ENCODE results near the gene MCTP2. TPM values are rescaled to one million over a fixed set of nuclear protein-coding genes. Genes with fewer than 3 reads are reported as not detected.
"Not testable (repeated sequence)": the region's sequence is repeated elsewhere in the genome, so short reads cannot be mapped to it uniquely, and the experiment has no call there.

The MCTP2 gene
- polyA plus RNA-seq, 1 donor: 22.3 TPM

GRCh38 chr15:94235646-94236045 is 4.3 kb downstream of the MCTP2 start:
- no peak for DNase-seq

GRCh38 chr15:94236608-94237007 is 5.2 kb downstream of the MCTP2 start:
- no peak for DNase-seq

DNA sequence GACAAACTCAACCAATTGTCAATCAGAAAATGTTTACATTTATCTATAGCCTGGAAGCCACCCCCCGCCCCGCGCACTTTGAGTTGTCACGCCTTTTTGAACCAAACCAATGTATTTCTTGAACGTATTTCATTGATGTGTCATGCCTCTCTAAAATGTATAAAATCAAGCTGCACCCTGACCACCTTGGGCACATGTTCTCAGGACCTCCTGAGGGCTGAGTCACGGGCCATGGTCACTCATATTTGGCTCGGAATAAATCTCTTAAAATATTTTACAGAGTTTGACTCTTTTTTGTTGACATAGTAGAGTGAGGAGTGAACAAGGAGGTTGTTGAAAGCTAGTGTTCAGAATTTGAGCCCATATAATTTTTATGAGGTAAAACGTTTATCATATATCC is 6.5 kb downstream of the MCTP2 start:
- DNase-seq: no peak

DNA sequence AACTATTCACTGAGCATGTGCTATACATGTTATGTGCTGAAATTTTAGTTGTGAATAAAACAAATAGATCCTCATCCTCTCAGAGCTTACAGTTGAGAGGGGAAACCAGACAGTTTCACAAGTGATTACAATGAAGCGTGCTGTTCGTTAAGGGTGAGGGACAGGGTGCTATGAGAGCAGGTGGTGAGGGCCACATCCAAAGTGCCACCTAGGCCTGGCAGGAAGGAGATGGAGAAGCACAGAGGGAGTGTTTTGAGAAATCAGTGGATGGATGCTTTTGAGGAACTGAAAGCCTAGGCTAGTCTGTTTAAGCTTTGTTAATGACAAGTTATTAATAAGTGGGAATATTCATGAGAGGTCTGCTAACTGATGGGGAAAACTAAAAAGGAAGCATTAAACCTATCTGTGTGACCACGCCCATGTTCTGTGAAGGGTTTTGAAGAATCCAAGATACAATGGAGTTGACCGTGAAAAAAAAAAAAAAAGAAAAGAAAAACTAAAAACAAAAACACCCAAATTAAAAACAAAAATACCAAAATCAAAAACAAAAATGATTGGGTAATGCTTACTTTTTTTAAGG is 7.3 kb downstream of the MCTP2 start:
- DNase-seq: no peak

GRCh38 chr15:94239474-94239873 is 8.1 kb downstream of the MCTP2 start:
- DNase-seq: no peak

DNA sequence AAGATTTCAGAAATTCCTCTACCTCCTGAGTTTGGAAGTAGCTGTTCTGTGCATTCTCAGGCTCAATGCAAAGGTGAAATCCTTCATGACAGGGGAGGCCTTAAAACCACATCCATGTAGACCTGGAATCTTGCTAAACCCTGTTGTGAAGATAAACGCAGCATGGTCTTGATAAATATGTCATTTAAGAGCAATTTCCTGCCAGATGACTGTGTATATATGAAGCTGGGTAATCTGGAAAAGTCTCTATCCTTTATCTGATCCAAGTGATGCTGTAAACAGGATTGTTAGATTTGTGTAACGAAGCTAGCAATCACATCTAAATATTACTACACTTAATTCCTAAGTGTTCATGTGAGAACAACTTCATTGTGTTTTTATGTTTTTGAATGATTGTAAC is 9.1 kb downstream of the MCTP2 start:
- no peak for DNase-seq

- no peak for DNase-seq
These were observed 10.9 kb downstream of the MCTP2 start for GRCh38 chr15:94242257-94242656.

DNA sequence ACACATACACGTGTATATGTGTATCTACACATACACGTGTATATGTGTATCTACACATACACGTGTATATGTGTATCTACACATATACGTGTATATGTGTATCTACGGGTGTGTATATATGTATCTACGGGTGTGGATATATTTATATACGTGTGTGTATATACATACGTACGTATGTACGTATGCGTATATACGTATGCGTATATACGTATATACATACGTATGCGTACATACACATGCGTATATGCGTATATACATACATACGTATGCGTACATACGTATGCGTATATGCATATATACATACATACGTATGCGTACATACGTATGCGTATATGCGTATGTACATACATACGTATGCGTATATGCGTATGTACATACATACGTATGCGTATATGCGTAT is 11.6 kb downstream of the MCTP2 start:
- not testable (repeated sequence) for DNase-seq

DNA sequence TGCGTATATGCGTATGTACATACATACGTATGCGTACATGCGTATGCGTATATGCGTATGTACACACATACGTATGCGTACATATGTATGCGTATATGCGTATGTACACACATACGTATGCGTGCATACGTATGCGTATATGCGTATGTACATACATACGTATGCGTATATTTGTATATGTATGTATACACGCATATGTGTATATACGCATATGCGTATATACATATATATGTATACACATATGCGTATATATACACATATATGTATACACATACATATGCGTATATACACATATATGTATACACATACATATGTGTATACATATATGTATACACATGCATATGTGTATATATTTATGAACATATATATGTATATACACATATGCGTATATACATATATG is 12.1 kb downstream of the MCTP2 start:
- DNase-seq: no peak

DNA sequence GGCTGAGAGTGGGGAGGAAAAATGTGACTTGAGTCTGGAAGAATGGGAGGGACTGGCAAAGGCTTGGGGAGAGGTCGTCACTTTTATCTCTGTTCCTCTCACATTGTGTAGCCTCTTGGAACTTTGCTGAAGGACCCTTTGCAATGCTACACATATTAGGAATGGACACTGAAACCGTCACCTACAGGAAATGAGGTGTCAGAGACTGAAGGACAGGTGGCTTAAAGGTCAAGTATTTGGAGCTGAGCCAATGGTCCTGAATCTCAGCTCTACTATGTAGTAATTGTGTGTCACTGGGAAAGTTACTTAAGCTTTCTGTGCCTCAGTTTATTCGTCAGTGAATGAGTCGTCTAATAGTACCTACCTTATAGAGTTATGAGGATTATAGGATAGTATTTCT is 14.7 kb downstream of the MCTP2 start:
- no peak for DNase-seq

DNA sequence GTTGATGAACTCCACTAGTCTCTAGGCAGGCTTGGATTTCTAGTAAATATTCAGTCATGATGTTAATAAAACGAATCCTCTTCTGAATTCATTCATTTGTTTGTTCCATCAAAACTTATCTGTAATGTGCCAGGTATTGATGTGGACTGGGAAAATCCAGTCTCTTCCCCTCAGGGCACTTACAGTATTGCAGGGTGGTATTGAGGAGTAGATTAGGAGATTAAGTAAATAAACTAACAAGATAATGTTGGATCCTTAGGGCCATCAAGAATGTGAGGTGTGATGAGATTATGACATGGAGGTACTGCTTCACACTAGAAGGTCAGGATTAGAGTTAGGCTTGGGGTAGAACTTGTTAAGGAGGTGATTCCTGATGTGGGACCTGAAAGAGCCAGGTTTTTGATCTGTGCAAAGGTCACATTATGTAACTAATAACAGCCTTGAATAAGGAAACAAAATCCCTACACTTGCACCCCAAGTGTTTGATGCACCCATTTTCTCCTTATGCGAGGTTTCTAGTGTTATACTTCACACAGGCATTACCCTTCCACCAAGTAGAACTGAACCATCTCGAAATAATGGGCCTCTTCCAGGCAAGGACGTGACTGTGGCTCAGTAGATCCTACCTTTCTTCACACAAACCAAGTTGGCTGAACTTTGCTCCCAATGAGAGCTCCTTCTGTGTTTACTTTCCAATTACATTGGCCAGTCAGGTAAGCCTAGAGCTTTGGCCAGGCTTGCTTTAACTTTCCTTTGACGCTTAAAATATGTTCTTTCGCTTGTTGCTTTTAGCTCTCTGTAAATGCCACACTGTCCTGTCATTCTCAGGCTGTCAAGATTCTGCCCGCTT is 16.7 kb downstream of the MCTP2 start:
- DNase-seq: no peak

- DNase-seq: no peak
These were observed 19.4 kb downstream of the MCTP2 start for GRCh38 chr15:94250801-94251200.

GRCh38 chr15:94252223-94252766 is 20.9 kb downstream of the MCTP2 start:
- DNase-seq: no peak

DNA sequence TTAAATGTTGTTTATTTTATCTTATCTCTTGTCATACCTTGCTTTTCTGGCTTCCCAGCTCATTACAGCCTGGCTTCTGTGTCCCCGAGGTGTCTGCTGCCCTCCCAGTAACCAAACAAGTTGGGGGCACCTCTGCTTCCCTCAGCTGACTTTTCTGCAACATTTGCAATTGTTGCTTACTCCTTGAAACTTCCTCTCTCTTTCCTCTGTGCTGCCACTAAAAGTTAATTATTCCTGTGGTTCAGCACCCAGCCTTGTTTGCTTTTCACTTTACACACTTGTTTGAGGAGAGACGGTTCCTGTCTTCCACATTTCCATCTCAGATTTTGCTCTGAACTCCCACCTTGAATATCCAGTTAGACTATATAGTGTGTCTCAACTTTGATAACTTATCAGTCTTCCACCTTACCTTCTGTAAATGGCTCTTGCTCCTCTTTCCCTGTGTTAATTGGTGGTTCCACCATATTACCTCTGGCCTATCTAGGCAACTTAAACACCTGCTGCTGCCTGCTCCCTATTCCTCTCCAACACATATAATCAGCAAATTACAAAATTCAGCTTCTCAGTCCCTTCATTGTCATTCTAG is 21.6 kb downstream of the MCTP2 start:
- DNase-seq: no peak

- no peak for DNase-seq
These were observed 22.4 kb downstream of the MCTP2 start for GRCh38 chr15:94253742-94254141.

DNA sequence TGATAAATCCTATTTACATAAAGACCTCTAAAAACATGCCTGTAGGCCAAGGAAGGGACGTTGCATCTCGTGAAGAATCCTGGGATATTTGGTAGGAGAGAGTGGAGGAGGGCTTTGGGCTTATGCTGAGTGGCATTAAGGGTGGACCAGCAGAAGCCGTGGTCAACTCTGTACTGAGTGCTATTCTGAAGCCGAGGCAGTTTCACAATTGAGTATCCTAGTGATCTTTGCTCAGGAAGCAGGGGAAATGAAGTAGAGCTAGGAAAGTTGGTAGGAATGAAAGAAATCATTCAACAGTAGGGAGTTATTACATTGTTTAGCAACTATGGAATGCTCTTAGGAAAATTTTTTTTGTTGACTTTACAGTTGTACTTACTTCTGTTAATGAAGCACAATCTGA is 24.2 kb downstream of the MCTP2 start:
- no peak for DNase-seq

GRCh38 chr15:94256511-94256910 is 25.1 kb downstream of the MCTP2 start:
- DNase-seq: no peak

GRCh38 chr15:94257776-94258175 is 26.4 kb downstream of the MCTP2 start:
- not testable (repeated sequence) for DNase-seq

- no peak for DNase-seq
These were observed 26.9 kb downstream of the MCTP2 start for GRCh38 chr15:94258246-94258645.

- no peak for DNase-seq
These were observed 27.9 kb downstream of the MCTP2 start for GRCh38 chr15:94259121-94259751.

DNA sequence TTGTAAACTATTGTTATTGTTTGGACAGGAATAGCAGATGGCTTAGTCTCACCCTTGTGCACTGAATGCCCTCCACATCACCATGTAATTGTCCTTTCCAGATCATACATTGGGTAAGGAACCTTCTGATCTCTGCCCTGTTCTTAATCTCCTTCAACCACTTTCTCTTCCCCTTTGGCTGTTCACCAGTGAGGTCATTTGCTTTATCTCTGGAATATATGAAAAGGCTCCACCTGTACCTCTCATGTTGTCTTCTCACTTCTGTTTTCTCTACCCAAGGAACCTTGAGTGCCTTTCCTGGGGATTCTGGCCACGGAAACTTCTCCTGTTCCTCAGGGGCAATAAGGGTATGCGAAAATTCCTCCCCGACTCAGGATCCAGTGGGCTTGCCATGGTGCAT is 28.5 kb downstream of the MCTP2 start:
- DNase-seq: no peak

DNA sequence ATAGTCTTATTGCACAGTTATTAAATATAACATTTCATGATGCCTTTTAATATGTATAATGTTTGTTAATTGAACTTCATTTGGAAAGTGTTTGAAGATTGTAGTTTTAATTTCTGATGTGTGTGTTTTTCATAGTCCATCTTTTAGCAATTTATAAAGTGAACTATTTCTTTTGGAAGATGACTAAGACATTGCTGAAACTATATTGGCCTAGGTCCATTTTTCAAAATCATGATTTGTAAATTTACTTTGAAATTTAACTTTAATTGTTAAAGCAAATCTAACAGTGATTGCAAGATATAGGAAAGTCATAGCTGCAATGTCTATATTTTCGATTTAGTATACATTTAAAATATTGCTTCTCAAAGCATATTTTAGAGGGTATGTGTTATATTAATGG is 30.8 kb downstream of the MCTP2 start:
- DNase-seq: no peak
